Measurements from ENCODE around the gene TRERF1.

TRERF1 gene

GRCh38 chr6:42301986-42302385, 149.7 kb downstream of the TRERF1 start:
- Histone ChIP-seq H3K4me1 (ENCODE audit: insufficient read depth, insufficient read length) (peaks cover 8% of the 10 kb centered on the region), H3K9ac (ENCODE audit: insufficient read length, low read depth) (no peak overlapping the region), H3K36me3 (ENCODE audit: insufficient read depth, insufficient read length, low read length) (peaks cover 10% of the 10 kb centered on the region), H3K4me3 (ENCODE audit: insufficient read length, low read depth) (no peak overlapping the region), H3K27me3 (ENCODE audit: insufficient read depth, insufficient read length) (no peaks in the 10 kb centered on the region), H3K9me3 (ENCODE audit: insufficient read depth, low read length) (no peaks in the 10 kb centered on the region)
- TF ChIP-seq SUZ12 (IDR thresholded peaks at IDR 0.05; ENCODE audit: extremely low read depth, insufficient read depth, insufficient read length) (no peak), YY1 (IDR thresholded peaks at IDR 0.05; ENCODE audit: insufficient read depth, insufficient read length) (no peak), ZNF274 (IDR thresholded peaks at IDR 0.05; ENCODE audit: low read depth, low read length) (no peak)
- no peak for DNase-seq (ENCODE audit: low read depth, low spot score)

- no peak overlapping the region for H3K4me3 ChIP-seq (ENCODE audit: insufficient read length, low read depth)
- no peak overlapping the region for H3K9ac ChIP-seq (ENCODE audit: insufficient read length, low read depth)
- TF ChIP-seq ZNF274 (IDR thresholded peaks at IDR 0.05; ENCODE audit: low read depth, low read length) (no peak), SUZ12 (IDR thresholded peaks at IDR 0.05; ENCODE audit: extremely low read depth, insufficient read depth, insufficient read length) (no peak), YY1 (IDR thresholded peaks at IDR 0.05; ENCODE audit: insufficient read depth, insufficient read length) (no peak)
- no peaks in the 10 kb centered on the region for H3K27me3 ChIP-seq (ENCODE audit: insufficient read depth, insufficient read length)
- H3K36me3 ChIP-seq (ENCODE audit: insufficient read depth, insufficient read length, low read length) = peaks cover 10% of the 10 kb centered on the region
- DNase-seq (ENCODE audit: low read depth, low spot score) = no peak
- peaks cover 8% of the 10 kb centered on the region for H3K4me1 ChIP-seq (ENCODE audit: insufficient read depth, insufficient read length)
- no peaks in the 10 kb centered on the region for H3K9me3 ChIP-seq (ENCODE audit: insufficient read depth, low read length)
These were observed 151.0 kb downstream of the TRERF1 start for GRCh38 chr6:42300701-42301100.

- TF ChIP-seq YY1 (IDR thresholded peaks at IDR 0.05; ENCODE audit: insufficient read depth, insufficient read length) (no peak), ZNF274 (IDR thresholded peaks at IDR 0.05; ENCODE audit: low read depth, low read length) (no peak), SUZ12 (IDR thresholded peaks at IDR 0.05; ENCODE audit: extremely low read depth, insufficient read depth, insufficient read length) (no peak)
- DNase-seq (ENCODE audit: low read depth, low spot score) = no peak
- H3K4me1 ChIP-seq (ENCODE audit: insufficient read depth, insufficient read length) = peaks cover 8% of the 10 kb centered on the region
- H3K27me3 ChIP-seq (ENCODE audit: insufficient read depth, insufficient read length) = no peaks in the 10 kb centered on the region
- H3K36me3 ChIP-seq (ENCODE audit: insufficient read depth, insufficient read length, low read length) = peaks cover 10% of the 10 kb centered on the region
- no peak overlapping the region for H3K4me3 ChIP-seq (ENCODE audit: insufficient read length, low read depth)
- no peaks in the 10 kb centered on the region for H3K9me3 ChIP-seq (ENCODE audit: insufficient read depth, low read length)
- H3K9ac ChIP-seq (ENCODE audit: insufficient read length, low read depth) = no peak overlapping the region
These were observed 151.5 kb downstream of the TRERF1 start for GRCh38 chr6:42300185-42300584.

DNA sequence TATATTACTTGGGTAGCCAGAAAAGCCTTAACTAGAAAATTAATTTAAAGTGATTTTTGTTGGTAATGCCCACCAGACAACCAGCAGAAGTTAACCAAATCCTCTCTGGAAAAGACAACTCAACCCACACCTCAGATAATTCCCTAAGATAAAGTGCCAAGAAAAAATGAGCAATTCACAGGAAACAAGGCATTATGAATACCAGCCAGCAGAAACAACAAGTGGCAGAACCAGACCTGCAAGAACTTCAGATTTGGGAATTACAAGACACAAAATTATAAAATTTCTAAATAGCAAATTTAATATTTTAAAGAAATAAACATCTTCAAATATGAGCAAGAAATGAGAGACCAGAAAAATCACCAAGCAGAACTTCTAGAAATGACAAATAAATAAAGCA, 154.1 kb downstream of the TRERF1 start:
- TF ChIP-seq SUZ12 (IDR thresholded peaks at IDR 0.05; ENCODE audit: extremely low read depth, insufficient read depth, insufficient read length) = no peak
- TF ChIP-seq YY1 (IDR thresholded peaks at IDR 0.05; ENCODE audit: insufficient read depth, insufficient read length) = no peak
- no peak for TF ChIP-seq ZNF274 (IDR thresholded peaks at IDR 0.05; ENCODE audit: low read depth, low read length)
- no peak overlapping the region for H3K9ac ChIP-seq (ENCODE audit: insufficient read length, low read depth)
- no peak for DNase-seq (ENCODE audit: low read depth, low spot score)
- H3K36me3 ChIP-seq (ENCODE audit: insufficient read depth, insufficient read length, low read length) = peaks cover 10% of the 10 kb centered on the region
- H3K9me3 ChIP-seq (ENCODE audit: insufficient read depth, low read length) = no peaks in the 10 kb centered on the region
- H3K4me1 ChIP-seq (ENCODE audit: insufficient read depth, insufficient read length) = no peaks in the 10 kb centered on the region
- no peak overlapping the region for H3K4me3 ChIP-seq (ENCODE audit: insufficient read length, low read depth)
- H3K27me3 ChIP-seq (ENCODE audit: insufficient read depth, insufficient read length) = no peaks in the 10 kb centered on the region

DNA sequence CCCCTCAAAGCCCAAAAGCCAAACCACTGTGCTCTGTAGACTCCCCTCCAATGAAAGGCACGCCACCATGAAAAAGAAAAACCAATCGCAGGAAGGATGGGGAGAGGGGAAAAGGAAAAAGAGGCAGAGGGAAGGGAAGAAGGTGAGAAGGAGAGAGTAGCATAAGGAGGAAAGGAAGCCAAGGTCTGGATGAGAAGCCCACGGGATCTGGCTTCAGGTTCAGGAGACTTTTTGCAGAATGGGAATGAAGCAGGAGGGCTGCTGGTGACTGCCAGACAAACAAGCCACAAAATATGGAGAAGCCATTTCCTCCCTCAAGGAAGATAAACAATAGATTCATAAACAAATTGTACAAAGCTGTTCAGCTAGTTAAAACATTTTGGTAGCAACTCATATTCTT, 155.1 kb downstream of the TRERF1 start:
- Histone ChIP-seq H3K27me3 (ENCODE audit: insufficient read depth, insufficient read length) (no peaks in the 10 kb centered on the region), H3K9ac (ENCODE audit: insufficient read length, low read depth) (no peak overlapping the region), H3K9me3 (ENCODE audit: insufficient read depth, low read length) (no peaks in the 10 kb centered on the region), H3K4me3 (ENCODE audit: insufficient read length, low read depth) (no peak overlapping the region), H3K4me1 (ENCODE audit: insufficient read depth, insufficient read length) (no peaks in the 10 kb centered on the region), H3K36me3 (ENCODE audit: insufficient read depth, insufficient read length, low read length) (peaks cover 10% of the 10 kb centered on the region)
- TF ChIP-seq YY1 (IDR thresholded peaks at IDR 0.05; ENCODE audit: insufficient read depth, insufficient read length) (no peak), SUZ12 (IDR thresholded peaks at IDR 0.05; ENCODE audit: extremely low read depth, insufficient read depth, insufficient read length) (no peak), ZNF274 (IDR thresholded peaks at IDR 0.05; ENCODE audit: low read depth, low read length) (no peak)
- DNase-seq (ENCODE audit: low read depth, low spot score) = no peak

GRCh38 chr6:42295677-42296076, 156.0 kb downstream of the TRERF1 start:
- Histone ChIP-seq H3K9me3 (ENCODE audit: insufficient read depth, low read length) (no peaks in the 10 kb centered on the region), H3K4me3 (ENCODE audit: insufficient read length, low read depth) (no peak overlapping the region), H3K27me3 (ENCODE audit: insufficient read depth, insufficient read length) (no peaks in the 10 kb centered on the region), H3K36me3 (ENCODE audit: insufficient read depth, insufficient read length, low read length) (peaks cover 10% of the 10 kb centered on the region), H3K9ac (ENCODE audit: insufficient read length, low read depth) (no peak overlapping the region), H3K4me1 (ENCODE audit: insufficient read depth, insufficient read length) (no peaks in the 10 kb centered on the region)
- TF ChIP-seq ZNF274 (IDR thresholded peaks at IDR 0.05; ENCODE audit: low read depth, low read length) (no peak), SUZ12 (IDR thresholded peaks at IDR 0.05; ENCODE audit: extremely low read depth, insufficient read depth, insufficient read length) (no peak), YY1 (IDR thresholded peaks at IDR 0.05; ENCODE audit: insufficient read depth, insufficient read length) (no peak)
- no peak for DNase-seq (ENCODE audit: low read depth, low spot score)

GRCh38 chr6:42295181-42295580, 156.5 kb downstream of the TRERF1 start:
- H3K4me1 ChIP-seq (ENCODE audit: insufficient read depth, insufficient read length) = peaks cover under 1% of the 10 kb centered on the region
- no peaks in the 10 kb centered on the region for H3K27me3 ChIP-seq (ENCODE audit: insufficient read depth, insufficient read length)
- H3K4me3 ChIP-seq (ENCODE audit: insufficient read length, low read depth) = no peak overlapping the region
- TF ChIP-seq YY1 (IDR thresholded peaks at IDR 0.05; ENCODE audit: insufficient read depth, insufficient read length) = no peak
- TF ChIP-seq SUZ12 (IDR thresholded peaks at IDR 0.05; ENCODE audit: extremely low read depth, insufficient read depth, insufficient read length) = no peak
- TF ChIP-seq ZNF274 (IDR thresholded peaks at IDR 0.05; ENCODE audit: low read depth, low read length) = no peak
- H3K9ac ChIP-seq (ENCODE audit: insufficient read length, low read depth) = no peak overlapping the region
- no peak for DNase-seq (ENCODE audit: low read depth, low spot score)
- H3K9me3 ChIP-seq (ENCODE audit: insufficient read depth, low read length) = no peaks in the 10 kb centered on the region
- peaks cover 6% of the 10 kb centered on the region for H3K36me3 ChIP-seq (ENCODE audit: insufficient read depth, insufficient read length, low read length)

Measured in NT2/D1 (cell line).